Mesenchymal stem cell (in vitro differentiated cells and primary cell): ENCODE measurements around the gene ALPP.

ENCODE experiments used
- DNase-seq: peaks from one replicate; pipeline ENCODE4 v3.0.0-alpha.2; 2013
- H2AFZ ChIP-seq: one replicate; pipeline ENCODE4 v1.6.1; 2013; ENCODE audit warnings: low read depth, mild to moderate bottlenecking, control low read depth, inconsistent platforms, low read length, moderate library complexity
- H2AK5ac ChIP-seq: 2 replicates; pipeline ENCODE4 v1.6.1; 2013; ENCODE audit warnings: low read length, moderate library complexity, mild to moderate bottlenecking, inconsistent platforms; ENCODE audit not compliant: severe bottlenecking
- H2BK120ac ChIP-seq: one replicate; pipeline ENCODE4 v1.6.1; 2013; ENCODE audit warnings: low read depth, mild to moderate bottlenecking, inconsistent platforms, low read length, moderate library complexity
- H2BK12ac ChIP-seq, 2 experiments: one replicate each; pipeline ENCODE4 v1.6.1; 2013; ENCODE audit warnings: inconsistent platforms in 2 of 2, low read length in 2 of 2, mild to moderate bottlenecking in 2 of 2, moderate library complexity in 2 of 2, control low read depth in 1 of 2
- H2BK15ac ChIP-seq: one replicate; pipeline ENCODE4 v1.6.1; 2013; ENCODE audit warnings: mild to moderate bottlenecking, low read depth, inconsistent platforms; ENCODE audit not compliant: poor library complexity, severe bottlenecking
- H2BK5ac ChIP-seq: 2 replicates; pipeline ENCODE4 v1.6.1; 2013; ENCODE audit warnings: low read depth, mild to moderate bottlenecking, low read length, control low read depth, inconsistent platforms; ENCODE audit not compliant: poor library complexity, severe bottlenecking
- H3K14ac ChIP-seq, 2 experiments: one replicate each; pipeline ENCODE4 v1.6.1; 2013; ENCODE audit warnings: inconsistent platforms in 2 of 2, low read length in 2 of 2, control low read depth in 1 of 2, mild to moderate bottlenecking in 1 of 2, moderate library complexity in 1 of 2
- H3K18ac ChIP-seq, 2 experiments: one replicate each; pipeline ENCODE4 v1.6.1; 2013; ENCODE audit warnings: inconsistent platforms in 2 of 2, low read length in 2 of 2, control low read depth in 1 of 2, low read depth in 1 of 2, mild to moderate bottlenecking in 1 of 2
- H3K23ac ChIP-seq, 2 experiments: one replicate each; pipeline ENCODE4 v1.6.1; 2013; ENCODE audit warnings: inconsistent platforms in 2 of 2, low read length in 2 of 2, mild to moderate bottlenecking in 2 of 2, moderate library complexity in 2 of 2, control low read depth in 1 of 2
- H3K27ac ChIP-seq: 2 replicates; pipeline ENCODE4 v1.5.1; 2013; ENCODE audit warnings: mild to moderate bottlenecking, moderate library complexity, low read length, control low read depth, inconsistent platforms; ENCODE audit not compliant: poor library complexity, severe bottlenecking
- H3K27me3 ChIP-seq, 2 experiments: 2 replicates each; pipeline versions ENCODE4 v1.6.1 to v1.7.0; 2013; ENCODE audit warnings: low read length in 2 of 2, mild to moderate bottlenecking in 2 of 2, moderate library complexity in 2 of 2, control low read depth in 1 of 2, inconsistent platforms in 1 of 2; ENCODE audit not compliant: control insufficient read depth in 1 of 2, insufficient read depth in 1 of 2
- H3K36me3 ChIP-seq, 2 experiments: 2 replicates each; pipeline versions ENCODE4 v1.6.1 to v1.7.0; 2013; ENCODE audit warnings: low read length in 2 of 2, control low read depth in 1 of 2, inconsistent platforms in 1 of 2, low read depth in 1 of 2, mild to moderate bottlenecking in 1 of 2; ENCODE audit not compliant: insufficient read depth in 2 of 2, control insufficient read depth in 1 of 2
- H3K4ac ChIP-seq, 2 experiments: one replicate each; pipeline ENCODE4 v1.6.1; 2013; ENCODE audit warnings: inconsistent platforms in 2 of 2, low read length in 2 of 2, mild to moderate bottlenecking in 2 of 2, moderate library complexity in 2 of 2, control low read depth in 1 of 2, low read depth in 1 of 2
- H3K4me1 ChIP-seq: 2 replicates; pipeline ENCODE4 v1.6.1; 2013; ENCODE audit warnings: low read depth, low read length, control low read depth; ENCODE audit not compliant: control insufficient read depth, insufficient read depth
- H3K4me2 ChIP-seq: 2 replicates; pipeline ENCODE4 v1.6.1; 2013; ENCODE audit warnings: low read length, mild to moderate bottlenecking, inconsistent platforms; ENCODE audit not compliant: poor library complexity, severe bottlenecking
- H3K4me3 ChIP-seq, 2 experiments: 2 replicates each; pipeline versions ENCODE4 v1.5.1 to v1.7.0; 2013; ENCODE audit warnings: low read length in 2 of 2, mild to moderate bottlenecking in 2 of 2, control low read depth in 1 of 2, low read depth in 1 of 2; ENCODE audit not compliant: insufficient read depth in 1 of 2
- H3K79me1 ChIP-seq: replicated peaks from 2 replicates; pipeline ENCODE4 v1.6.1; 2013; ENCODE audit warnings: mild to moderate bottlenecking, control low read depth, low read length, inconsistent platforms; ENCODE audit not compliant: poor library complexity, severe bottlenecking
- H3K9ac ChIP-seq: 2 replicates; pipeline ENCODE4 v1.7.0; 2013; ENCODE audit warnings: mild to moderate bottlenecking, low read length, moderate library complexity
- H3K9me3 ChIP-seq: 2 replicates; pipeline ENCODE4 v1.7.0; 2013; ENCODE audit warnings: mild to moderate bottlenecking, low read length; ENCODE audit not compliant: control insufficient read depth
- H4K8ac ChIP-seq: one replicate; pipeline ENCODE4 v1.6.1; 2013; ENCODE audit warnings: inconsistent platforms, mild to moderate bottlenecking, low read length, moderate library complexity
- H4K91ac ChIP-seq: one replicate; pipeline ENCODE4 v1.6.1; 2013; ENCODE audit warnings: mild to moderate bottlenecking, low read length, inconsistent platforms
- WGBS: methylation state at CpG from one replicate; pipeline ENCODE4 v1.1.7; 2013; ENCODE audit warnings: mixed read lengths; 5-methylcytosine and 5-hydroxymethylcytosine counted together

The ALPP gene

GRCh38 chr2:232353660-232354059, 24.9 kb upstream of the ALPP start:
- Histone ChIP-seq H2BK15ac (no peak overlapping the region), H3K36me3 (no peaks in the 10 kb centered on the region), H3K4me1 (peaks cover 3% of the 10 kb centered on the region), H4K8ac (no peak overlapping the region), H3K79me1 (no peaks in the 10 kb centered on the region), H3K23ac (no peak overlapping the region), H3K4ac (no peak overlapping the region), H3K4me3 (no peak overlapping the region), H2BK12ac (no peak overlapping the region), H4K91ac (no peak overlapping the region), H3K9me3 (no peaks in the 10 kb centered on the region), H2BK5ac (no peak overlapping the region), H2AK5ac (no peak overlapping the region), H3K27ac (no peak overlapping the region), H2BK120ac (no peak overlapping the region), H3K9ac (no peak overlapping the region), H3K14ac (peak overlapping the region in 1 of 2 experiments; percentile 83), H3K18ac (no peak overlapping the region), H3K27me3 (peaks cover 15 to 61% of the 10 kb centered on the region in 2 experiments), H2AFZ (no peak overlapping the region), H3K4me2 (no peak overlapping the region)
- no peak for DNase-seq
- WGBS = 97% methylated on average over 7 of the region's 7 CpGs

- Histone ChIP-seq H2AFZ (no peak overlapping the region), H2BK12ac (no peak overlapping the region), H3K9ac (no peak overlapping the region), H3K4me1 (peaks cover 1% of the 10 kb centered on the region), H2BK5ac (no peak overlapping the region), H2BK15ac (no peak overlapping the region), H3K79me1 (no peaks in the 10 kb centered on the region), H3K4me3 (no peak overlapping the region), H3K18ac (no peak overlapping the region), H3K23ac (no peak overlapping the region), H3K27ac (no peak overlapping the region), H2BK120ac (no peak overlapping the region), H3K4ac (no peak overlapping the region), H2AK5ac (no peak overlapping the region), H4K8ac (no peak overlapping the region), H3K36me3 (no peaks in the 10 kb centered on the region), H4K91ac (no peak overlapping the region), H3K4me2 (no peak overlapping the region), H3K9me3 (no peaks in the 10 kb centered on the region), H3K14ac (no peak overlapping the region), H3K27me3 (peaks cover 11 to 57% of the 10 kb centered on the region in 2 experiments)
- WGBS = 87% methylated on average over 5 of the region's 5 CpGs
- DNase-seq = no peak
These were observed 24.5 kb upstream of the ALPP start for GRCh38 chr2:232354069-232354468.

- Histone ChIP-seq H3K4me3 (no peak overlapping the region), H3K36me3 (no peaks in the 10 kb centered on the region), H2BK15ac (no peak overlapping the region), H3K9ac (no peak overlapping the region), H2AK5ac (no peak overlapping the region), H3K4ac (no peak overlapping the region), H3K27ac (no peak overlapping the region), H3K4me2 (no peak overlapping the region), H3K23ac (no peak overlapping the region), H2AFZ (no peak overlapping the region), H2BK5ac (no peak overlapping the region), H3K79me1 (no peaks in the 10 kb centered on the region), H2BK12ac (no peak overlapping the region), H3K14ac (no peak overlapping the region), H3K27me3 (no peaks in the 10 kb centered on the region), H3K18ac (no peak overlapping the region), H3K9me3 (no peaks in the 10 kb centered on the region), H4K8ac (no peak overlapping the region), H4K91ac (no peak overlapping the region), H3K4me1 (peaks cover 26% of the 10 kb centered on the region), H2BK120ac (no peak overlapping the region)
- 91% methylated on average over 4 of the region's 5 CpGs for WGBS
- DNase-seq = no peak
These were observed 16.9 kb upstream of the ALPP start for GRCh38 chr2:232361646-232362045.

- Histone ChIP-seq H3K27me3 (peaks cover 0 to 4% of the 10 kb centered on the region in 2 experiments), H4K8ac (no peak overlapping the region), H3K4me1 (peaks cover 26% of the 10 kb centered on the region), H3K18ac (no peak overlapping the region), H3K4ac (no peak overlapping the region), H3K27ac (no peak overlapping the region), H2BK5ac (no peak overlapping the region), H2BK12ac (no peak overlapping the region), H2BK120ac (no peak overlapping the region), H2AFZ (no peak overlapping the region), H2AK5ac (no peak overlapping the region), H3K23ac (no peak overlapping the region), H3K36me3 (no peaks in the 10 kb centered on the region), H3K14ac (no peak overlapping the region), H4K91ac (no peak overlapping the region), H3K4me3 (no peak overlapping the region), H3K4me2 (no peak overlapping the region), H3K79me1 (no peaks in the 10 kb centered on the region), H3K9ac (no peak overlapping the region), H3K9me3 (no peaks in the 10 kb centered on the region), H2BK15ac (no peak overlapping the region)
- WGBS = 85% methylated on average over 8 of the region's 8 CpGs
- no peak for DNase-seq
These were observed 16.2 kb upstream of the ALPP start for GRCh38 chr2:232362174-232362900.
